SH-SY5Y (cell line): ENCODE results near the gene HS3ST3A1.

ENCODE experiments used
- GATA2 ChIP-seq: IDR thresholded peaks from 2 replicates; pipeline ENCODE4 v1.6.1; 2011; ENCODE audit warnings: mild to moderate bottlenecking, low read depth, low read length
- GATA3 ChIP-seq: IDR thresholded peaks from 2 replicates; pipeline ENCODE4 v1.6.1; 2011; ENCODE audit warnings: low read depth, mild to moderate bottlenecking, low read length, moderate library complexity

- TF ChIP-seq GATA2, result no peak
- no peak for TF ChIP-seq GATA3
These were observed 24.8 kb downstream of the HS3ST3A1 start for GRCh38 chr17:13576661-13577526.
